Astrocyte (in vitro differentiated cells and primary cell): ENCODE data around the gene UFSP1. TPM values are rescaled to one million over a fixed set of nuclear protein-coding genes. Genes with fewer than 3 reads are reported as not detected.
A peak's percentile ranks its signal among the peaks of the same experiment; 100 is the strongest.
"Not testable (repeated sequence)": the region's sequence is repeated elsewhere in the genome, so short reads cannot be mapped to it uniquely, and the experiment has no call there.

Experiments used
- DNase-seq: peaks from one replicate; pipeline ENCODE4 v3.0.0-alpha.2; 2010; ENCODE audit warnings: low read depth
- FAIRE-seq: peaks from 2 replicates; lab custom pipeline; 2011; peaks lifted over from hg19 to GRCh38; lab: Jason Lieb, UNC
- H2AFZ ChIP-seq: 2 replicates; pipeline ENCODE4 v1.6.0; 2012; ENCODE audit warnings: low read depth, low read length, inconsistent platforms
- H3K27ac ChIP-seq: 2 replicates; pipeline ENCODE4 v1.5.1; 2011; ENCODE audit warnings: low read depth, low read length, inconsistent platforms
- H3K27me3 ChIP-seq: 2 replicates; pipeline ENCODE4 v1.6.0; 2011; ENCODE audit warnings: low read length, inconsistent platforms; ENCODE audit not compliant: insufficient read depth
- H3K36me3 ChIP-seq: 2 replicates; pipeline ENCODE4 v1.5.1; 2011; ENCODE audit warnings: low read length, inconsistent platforms; ENCODE audit not compliant: insufficient read depth
- H3K4me1 ChIP-seq: 2 replicates; pipeline ENCODE4 v1.5.1; 2011; ENCODE audit warnings: low read length, inconsistent platforms; ENCODE audit not compliant: insufficient read depth
- H3K4me2 ChIP-seq: 2 replicates; pipeline ENCODE4 v1.6.0; 2012; ENCODE audit warnings: low read length, inconsistent platforms
- H3K4me3 ChIP-seq: 2 replicates; pipeline ENCODE4 v1.5.1; 2011; ENCODE audit warnings: low read depth, mild to moderate bottlenecking, low read length, inconsistent platforms; ENCODE audit not compliant: insufficient read depth
- H3K79me2 ChIP-seq: 2 replicates; pipeline ENCODE4 v1.6.0; 2012; ENCODE audit warnings: mild to moderate bottlenecking, low read length, inconsistent platforms; ENCODE audit not compliant: insufficient read depth
- H3K9ac ChIP-seq: 2 replicates; pipeline ENCODE4 v1.6.0; 2012; ENCODE audit warnings: mild to moderate bottlenecking, low read length, inconsistent platforms
- H3K9me3 ChIP-seq: 2 replicates; pipeline ENCODE4 v1.5.1; 2012; ENCODE audit warnings: low read depth, mild to moderate bottlenecking, low read length, inconsistent platforms; ENCODE audit not compliant: insufficient read depth
- H4K20me1 ChIP-seq: 2 replicates; pipeline ENCODE4 v1.6.0; 2012; ENCODE audit warnings: low read length, inconsistent platforms; ENCODE audit not compliant: insufficient read depth
- H3K27ac Mint-ChIP-seq: one replicate; pipeline ENCODE4 v1.8.0; 2021; ENCODE audit warnings: mild to moderate bottlenecking, mixed read lengths; ENCODE audit not compliant: unreplicated experiment
- H3K27me3 Mint-ChIP-seq: one replicate; pipeline ENCODE4 v1.8.0; 2021; ENCODE audit warnings: low read depth, mixed read lengths; ENCODE audit not compliant: unreplicated experiment
- H3K36me3 Mint-ChIP-seq: one replicate; pipeline ENCODE4 v1.8.0; 2021; ENCODE audit warnings: low read depth, mixed read lengths; ENCODE audit not compliant: unreplicated experiment
- H3K4me1 Mint-ChIP-seq: one replicate; pipeline ENCODE4 v1.8.0; 2021; ENCODE audit warnings: low read depth, mixed read lengths; ENCODE audit not compliant: unreplicated experiment
- H3K4me3 Mint-ChIP-seq: one replicate; pipeline ENCODE4 v1.8.0; 2021; ENCODE audit warnings: mild to moderate bottlenecking, moderate library complexity, mixed read lengths; ENCODE audit not compliant: unreplicated experiment
- H3K9me3 Mint-ChIP-seq: one replicate; pipeline ENCODE4 v1.8.0; 2021; ENCODE audit warnings: mild to moderate bottlenecking, mixed read lengths; ENCODE audit not compliant: unreplicated experiment
- CTCF ChIP-seq: IDR thresholded peaks from 2 replicates; pipeline ENCODE4 v1.5.1; 2011; ENCODE audit warnings: low read depth, mild to moderate bottlenecking, inconsistent platforms, low read length, moderate library complexity; ENCODE audit not compliant: insufficient read depth
- EZH2 ChIP-seq: IDR thresholded peaks from 2 replicates; pipeline ENCODE4 v1.6.1; 2012; ENCODE audit warnings: mild to moderate bottlenecking, low read length, inconsistent platforms; ENCODE audit not compliant: insufficient read depth
- total RNA-seq: library from RNA; stranded (reverse); gene quantifications from 2 replicates; pipeline ENCODE4 v1.2.1, GENCODE V29; 2021

The UFSP1 gene
- total RNA-seq, 1 donor from 2014 or later = 2.7 TPM

- Mint-ChIP-seq H3K9me3 (peaks cover 10% of the 10 kb centered on the region), H3K4me3 (no peak overlapping the region), H3K27ac (no peak overlapping the region), H3K36me3 (peaks cover 3% of the 10 kb centered on the region), H3K27me3 (no peaks in the 10 kb centered on the region), H3K4me1 (peaks cover 4% of the 10 kb centered on the region)
- H3K4me3 ChIP-seq = no peak overlapping the region
- no peaks in the 10 kb centered on the region for H3K27me3 ChIP-seq
- FAIRE-seq (no peak), DNase-seq (no peak)
- TF ChIP-seq EZH2 = no peak
- TF ChIP-seq CTCF = no peak
- no peaks in the 10 kb centered on the region for H4K20me1 ChIP-seq
- no peak overlapping the region for H3K9ac ChIP-seq
- H3K9me3 ChIP-seq = no peaks in the 10 kb centered on the region
- H3K4me2 ChIP-seq = no peak overlapping the region
- no peaks in the 10 kb centered on the region for H3K36me3 ChIP-seq
- H3K4me1 ChIP-seq = peaks cover 3% of the 10 kb centered on the region
- no peak overlapping the region for H2AFZ ChIP-seq
- H3K27ac ChIP-seq = no peak overlapping the region
- no peaks in the 10 kb centered on the region for H3K79me2 ChIP-seq
Measured at GRCh38 chr7:100933734-100934133, 44.2 kb upstream of the UFSP1 start.

GRCh38 chr7:100929808-100930174 is 40.3 kb upstream of the UFSP1 start:
- Histone ChIP-seq H3K4me2 (no peak overlapping the region), H3K27ac (no peak overlapping the region)
- H3K9me3 Mint-ChIP-seq = peaks cover 7% of the 10 kb centered on the region

GRCh38 chr7:100923616-100924015 is 34.1 kb upstream of the UFSP1 start:
- not testable (repeated sequence) for H3K79me2 ChIP-seq, H3K27me3 ChIP-seq, H3K4me1 Mint-ChIP-seq, H2AFZ ChIP-seq, H4K20me1 ChIP-seq, H3K9ac ChIP-seq, H3K36me3 Mint-ChIP-seq, H3K4me3 ChIP-seq, H3K4me1 ChIP-seq, H3K4me3 Mint-ChIP-seq, FAIRE-seq, H3K36me3 ChIP-seq, H3K27ac ChIP-seq, H3K9me3 ChIP-seq, H3K27ac Mint-ChIP-seq, H3K9me3 Mint-ChIP-seq, H3K4me2 ChIP-seq, DNase-seq
- peaks cover 27% of the 10 kb centered on the region for H3K27me3 Mint-ChIP-seq

More at GRCh38 chr7:100929808-100930174, 40.3 kb upstream of the UFSP1 start:
- DNase-seq = no peak
- TF ChIP-seq CTCF (no peak), EZH2 (no peak)
- no peaks in the 10 kb centered on the region for H4K20me1 ChIP-seq
- Mint-ChIP-seq H3K36me3 (peaks cover 3% of the 10 kb centered on the region), H3K4me1 (peaks cover 4% of the 10 kb centered on the region), H3K27me3 (no peaks in the 10 kb centered on the region), H3K4me3 (no peak overlapping the region), H3K27ac (peak overlapping the region; percentile 83)
- no peak overlapping the region for H3K4me3 ChIP-seq
- FAIRE-seq = no peak
- H3K4me1 ChIP-seq = peaks cover 3% of the 10 kb centered on the region
- H2AFZ ChIP-seq = no peak overlapping the region
- no peaks in the 10 kb centered on the region for H3K79me2 ChIP-seq
- no peak overlapping the region for H3K9ac ChIP-seq
- H3K36me3 ChIP-seq = no peaks in the 10 kb centered on the region
- H3K27me3 ChIP-seq = no peaks in the 10 kb centered on the region
- H3K9me3 ChIP-seq = no peaks in the 10 kb centered on the region
